Natural killer cell (primary cell): ENCODE results near the gene DIAPH1. TPM values are rescaled to one million over a fixed set of nuclear protein-coding genes. Genes with fewer than 3 reads are reported as not detected.

Source experiments
- ATAC-seq, 3 donors: fragments of 150-1000 bp in 2 of 3; fragments of 200-7000 bp in 1 of 3; cut with Tn5 transposase; 1 replicate in 1 of 3; 2 replicates in 2 of 3; pipeline ENCODE4 v1.10.0; 2021; ENCODE audit warnings: mild to moderate bottlenecking in 2 of 3, moderate library complexity in 2 of 3
- DNase-seq, 2 donors: peaks; one replicate each; pipeline versions ENCODE4 v3.0.0 to v3.0.0-alpha.2; 2013 to 2021; ENCODE audit warnings: mixed read lengths in 1 of 2
- H3K27ac ChIP-seq: one replicate; pipeline ENCODE4 v1.5.1; 2013; ENCODE audit warnings: mild to moderate bottlenecking, low read length
- H3K27me3 ChIP-seq: one replicate; pipeline ENCODE4 v1.6.1; 2013; ENCODE audit warnings: low read length; ENCODE audit not compliant: control insufficient read depth, insufficient read depth
- H3K36me3 ChIP-seq: one replicate; pipeline ENCODE4 v1.6.1; 2013; ENCODE audit warnings: low read length; ENCODE audit not compliant: control insufficient read depth, insufficient read depth
- H3K4me1 ChIP-seq: one replicate; pipeline ENCODE4 v1.6.1; 2013; ENCODE audit warnings: low read length; ENCODE audit not compliant: control insufficient read depth, insufficient read depth
- H3K4me3 ChIP-seq: one replicate; pipeline ENCODE4 v1.5.1; 2013; ENCODE audit warnings: low read length
- H3K9me3 ChIP-seq: one replicate; pipeline ENCODE4 v1.6.1; 2013; ENCODE audit warnings: low read length; ENCODE audit not compliant: control insufficient read depth, insufficient read depth
- H3K27ac Mint-ChIP-seq, 2 donors: one replicate each; pipeline ENCODE4 v1.8.0; 2022; ENCODE audit warnings: mild to moderate bottlenecking in 2 of 2, mixed read lengths in 2 of 2, moderate library complexity in 1 of 2
- H3K27me3 Mint-ChIP-seq, 2 donors: one replicate each; pipeline ENCODE4 v1.8.0; 2022; ENCODE audit warnings: low read depth in 2 of 2, mixed read lengths in 2 of 2
- H3K36me3 Mint-ChIP-seq: one replicate; pipeline ENCODE4 v1.8.0; 2022; ENCODE audit warnings: mixed read lengths
- H3K4me1 Mint-ChIP-seq, 2 donors: one replicate each; pipeline ENCODE4 v1.8.0; 2022; ENCODE audit warnings: mixed read lengths in 2 of 2
- H3K4me3 Mint-ChIP-seq: one replicate; pipeline ENCODE4 v1.8.0; 2022; ENCODE audit warnings: mild to moderate bottlenecking, moderate library complexity, mixed read lengths
- H3K9me3 Mint-ChIP-seq, 2 donors: one replicate each; pipeline ENCODE4 v1.8.0; 2022; ENCODE audit warnings: mixed read lengths in 2 of 2
- WGBS: methylation state at CpG from one replicate; pipeline ENCODE4 v1.1.7; 2013; ENCODE audit warnings: missing lambda C conversion rate; ENCODE audit not compliant: insufficient coverage; 5-methylcytosine and 5-hydroxymethylcytosine counted together
- intact Hi-C: fragments of 100-400 bp; cut with micrococcal nuclease; formaldehyde crosslinking; loops from one replicate; pipeline ENCODE4 v1.14.2; 2022
- total RNA-seq, 4 donors: library from RNA; stranded (reverse); fragments of 120-200 nt in 1 of 4; gene quantifications; one replicate each; pipeline versions ENCODE4 v1.2.3 to v1.2.4, GENCODE V29; 2013 to 2022
- TF ChIP-seq, protein P1 (sequence below): fragments of 200-600 bp; IDR thresholded peaks from one replicate; pipeline ENCODE4 v1.8.0; 2022; ENCODE audit warnings: antibody characterized with exemption

DIAPH1 gene
- total RNA-seq, 3 donors from 2014 or later (not counting 1 experiment from before 2014, with no cell fraction given), result 410 to 456 (median 419) TPM

GRCh38 chr5:141596867-141597266, 21.9 kb downstream of the DIAPH1 start:
- H3K27ac ChIP-seq, result no peak overlapping the region
- DNase-seq (no peak), ATAC-seq (no peak)
- H3K27ac Mint-ChIP-seq, result peak overlapping the region; percentile 95 to 96
- WGBS, result 100% methylated on average over 1 of the region's 1 CpG
- peaks cover 40% of the 10 kb centered on the region for H3K4me1 ChIP-seq
- intact Hi-C loops, result no loop called here
- no peaks in the 10 kb centered on the region for H3K27me3 Mint-ChIP-seq
- peaks cover 68 to 69% of the 10 kb centered on the region in 2 donors for H3K4me1 Mint-ChIP-seq
- H3K36me3 Mint-ChIP-seq, result no peaks in the 10 kb centered on the region
- no peaks in the 10 kb centered on the region for H3K9me3 Mint-ChIP-seq
- TF ChIP-seq, protein P1, sequence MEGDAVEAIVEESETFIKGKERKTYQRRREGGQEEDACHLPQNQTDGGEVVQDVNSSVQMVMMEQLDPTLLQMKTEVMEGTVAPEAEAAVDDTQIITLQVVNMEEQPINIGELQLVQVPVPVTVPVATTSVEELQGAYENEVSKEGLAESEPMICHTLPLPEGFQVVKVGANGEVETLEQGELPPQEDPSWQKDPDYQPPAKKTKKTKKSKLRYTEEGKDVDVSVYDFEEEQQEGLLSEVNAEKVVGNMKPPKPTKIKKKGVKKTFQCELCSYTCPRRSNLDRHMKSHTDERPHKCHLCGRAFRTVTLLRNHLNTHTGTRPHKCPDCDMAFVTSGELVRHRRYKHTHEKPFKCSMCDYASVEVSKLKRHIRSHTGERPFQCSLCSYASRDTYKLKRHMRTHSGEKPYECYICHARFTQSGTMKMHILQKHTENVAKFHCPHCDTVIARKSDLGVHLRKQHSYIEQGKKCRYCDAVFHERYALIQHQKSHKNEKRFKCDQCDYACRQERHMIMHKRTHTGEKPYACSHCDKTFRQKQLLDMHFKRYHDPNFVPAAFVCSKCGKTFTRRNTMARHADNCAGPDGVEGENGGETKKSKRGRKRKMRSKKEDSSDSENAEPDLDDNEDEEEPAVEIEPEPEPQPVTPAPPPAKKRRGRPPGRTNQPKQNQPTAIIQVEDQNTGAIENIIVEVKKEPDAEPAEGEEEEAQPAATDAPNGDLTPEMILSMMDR, result no peak
- H3K36me3 ChIP-seq, result peaks cover 18% of the 10 kb centered on the region
- no peaks in the 10 kb centered on the region for H3K27me3 ChIP-seq
- H3K9me3 ChIP-seq, result no peaks in the 10 kb centered on the region
- no peak overlapping the region for H3K4me3 ChIP-seq
- H3K4me3 Mint-ChIP-seq, result peak overlapping the region; percentile 10

DNA sequence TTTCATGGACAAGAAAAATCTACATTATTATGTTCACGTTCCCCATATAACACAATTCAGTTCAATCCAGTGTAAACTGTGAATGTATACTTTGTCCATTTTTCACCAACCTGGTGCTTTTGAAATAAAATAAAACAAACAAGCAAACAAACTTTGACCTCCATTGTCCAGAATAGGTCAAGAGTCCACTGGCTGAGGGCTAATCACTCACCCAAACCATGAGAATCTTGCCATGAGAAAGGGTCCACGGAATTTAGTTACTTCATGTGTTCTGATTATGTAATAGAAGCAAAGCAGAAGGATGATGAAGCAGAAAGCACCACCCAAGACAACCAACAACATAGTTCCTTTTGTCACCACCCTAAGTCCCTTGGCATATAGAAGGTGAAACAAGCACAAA, 28.7 kb downstream of the DIAPH1 start:
- H3K4me3 ChIP-seq, result no peak overlapping the region
- H3K27ac ChIP-seq, result no peak overlapping the region
- TF ChIP-seq, protein P1, result no peak
- H3K4me3 Mint-ChIP-seq, result no peak overlapping the region
- H3K4me1 Mint-ChIP-seq, result peaks cover 52 to 56% of the 10 kb centered on the region in 2 donors
- no peaks in the 10 kb centered on the region for H3K27me3 Mint-ChIP-seq
- H3K36me3 Mint-ChIP-seq, result no peaks in the 10 kb centered on the region
- H3K9me3 Mint-ChIP-seq, result no peaks in the 10 kb centered on the region
- H3K27ac Mint-ChIP-seq, result peak overlapping the region; percentile 59 to 82
- 86% methylated on average over 1 of the region's 2 CpGs for WGBS
- DNase-seq, result no peak
- peaks cover 47% of the 10 kb centered on the region for H3K36me3 ChIP-seq
- H3K4me1 ChIP-seq, result peaks cover 14% of the 10 kb centered on the region
- ATAC-seq, result peak in 1 of 3 donors; percentile 33
- intact Hi-C loops, result loop anchor here (5.0 kb wide), 1 partner anchor 47 kb away; the partner anchor contains the start of genes HDAC3 and RELL2
- H3K9me3 ChIP-seq, result no peaks in the 10 kb centered on the region
- no peaks in the 10 kb centered on the region for H3K27me3 ChIP-seq

DNA sequence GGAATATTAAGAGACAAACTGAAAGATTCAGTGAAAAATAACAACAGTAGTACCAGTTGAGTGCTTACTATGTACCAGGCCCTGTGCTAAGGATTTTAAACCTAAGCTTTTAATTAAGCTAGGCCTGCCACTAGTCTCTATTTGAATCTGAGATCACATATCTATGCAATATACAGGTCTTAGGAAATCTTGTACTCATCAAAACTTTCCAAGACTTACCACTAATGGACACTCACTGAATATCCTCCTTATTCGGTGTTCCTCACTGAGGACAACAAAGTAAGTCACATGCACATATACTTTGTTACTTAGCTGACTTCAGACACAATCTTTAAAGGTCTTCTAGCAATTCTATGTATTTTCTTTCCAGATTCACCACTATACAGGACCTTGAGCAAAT, 32.6 kb downstream of the DIAPH1 start:
- Mint-ChIP-seq H3K4me3 (no peak overlapping the region), H3K27ac (peak overlapping the region in 1 of 2 donors; percentile 39), H3K9me3 (no peaks in the 10 kb centered on the region), H3K27me3 (no peaks in the 10 kb centered on the region), H3K36me3 (peaks cover 6% of the 10 kb centered on the region), H3K4me1 (peaks cover 42 to 44% of the 10 kb centered on the region in 2 donors)
- Histone ChIP-seq H3K27ac (no peak overlapping the region), H3K9me3 (no peaks in the 10 kb centered on the region), H3K36me3 (peaks cover 63% of the 10 kb centered on the region), H3K27me3 (no peaks in the 10 kb centered on the region), H3K4me3 (no peak overlapping the region), H3K4me1 (no peaks in the 10 kb centered on the region)
- TF ChIP-seq, protein P1, result no peak
- WGBS, result 90% methylated on average over 1 of the region's 1 CpG
- ATAC-seq (no peak), DNase-seq (no peak)
- intact Hi-C loops, result no loop called here

GRCh38 chr5:141585594-141585993, 33.2 kb downstream of the DIAPH1 start:
- WGBS, result 100% methylated on average over 6 of the region's 6 CpGs
- peaks cover 12% of the 10 kb centered on the region for H3K36me3 Mint-ChIP-seq
- TF ChIP-seq, protein P1, result no peak
- Histone ChIP-seq H3K4me3 (no peak overlapping the region), H3K27ac (no peak overlapping the region), H3K9me3 (no peaks in the 10 kb centered on the region), H3K36me3 (peaks cover 70% of the 10 kb centered on the region), H3K4me1 (no peaks in the 10 kb centered on the region), H3K27me3 (no peaks in the 10 kb centered on the region)
- H3K9me3 Mint-ChIP-seq, result no peaks in the 10 kb centered on the region
- intact Hi-C loops, result no loop called here
- ATAC-seq (no peak), DNase-seq (no peak)
- no peak overlapping the region for H3K4me3 Mint-ChIP-seq
- peaks cover 36 to 42% of the 10 kb centered on the region in 2 donors for H3K4me1 Mint-ChIP-seq
- peak overlapping the region in 1 of 2 donors; percentile 39 for H3K27ac Mint-ChIP-seq
- H3K27me3 Mint-ChIP-seq, result no peaks in the 10 kb centered on the region
